LNCaP clone FGC (cell line): ENCODE data around the gene CBR3.

Experiments
- DNase-seq: peaks from one replicate; pipeline ENCODE4 v3.0.0-alpha.2; 2011; ENCODE audit warnings: low read depth
- H3K4me3 ChIP-seq: 2 replicates; pipeline ENCODE4 v1.5.1; 2011; ENCODE audit warnings: mild to moderate bottlenecking, low read depth, low read length, control low read depth
- TF ChIP-seq, protein P1 (sequence below): IDR thresholded peaks from 2 replicates; pipeline ENCODE4 v1.5.1; 2012; ENCODE audit warnings: mild to moderate bottlenecking; ENCODE audit not compliant: control insufficient read depth, insufficient read depth; ENCODE audit errors: extremely low read depth

The CBR3 gene

DNA sequence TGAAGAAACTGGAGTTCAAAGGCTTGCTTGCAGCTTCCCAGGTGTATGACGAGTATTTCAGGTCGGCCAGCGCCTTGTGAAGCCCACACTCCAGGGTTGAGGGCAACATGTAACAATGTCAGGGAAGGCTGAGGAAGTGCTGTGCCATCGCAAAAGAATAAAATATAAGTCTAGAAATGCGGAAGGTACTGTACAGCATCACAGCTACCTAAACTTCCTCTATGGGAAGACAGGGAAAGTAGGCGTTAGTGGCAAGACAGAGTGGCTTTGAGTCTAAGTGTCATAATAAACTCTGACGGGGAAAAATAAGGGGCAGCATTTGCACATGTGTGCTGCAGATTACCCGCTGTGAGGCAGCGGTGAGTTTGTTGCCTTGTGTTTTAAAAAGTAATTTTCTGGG lies 50.6 kb downstream of the CBR3 start:
- no peak for DNase-seq
- TF ChIP-seq, protein P1, sequence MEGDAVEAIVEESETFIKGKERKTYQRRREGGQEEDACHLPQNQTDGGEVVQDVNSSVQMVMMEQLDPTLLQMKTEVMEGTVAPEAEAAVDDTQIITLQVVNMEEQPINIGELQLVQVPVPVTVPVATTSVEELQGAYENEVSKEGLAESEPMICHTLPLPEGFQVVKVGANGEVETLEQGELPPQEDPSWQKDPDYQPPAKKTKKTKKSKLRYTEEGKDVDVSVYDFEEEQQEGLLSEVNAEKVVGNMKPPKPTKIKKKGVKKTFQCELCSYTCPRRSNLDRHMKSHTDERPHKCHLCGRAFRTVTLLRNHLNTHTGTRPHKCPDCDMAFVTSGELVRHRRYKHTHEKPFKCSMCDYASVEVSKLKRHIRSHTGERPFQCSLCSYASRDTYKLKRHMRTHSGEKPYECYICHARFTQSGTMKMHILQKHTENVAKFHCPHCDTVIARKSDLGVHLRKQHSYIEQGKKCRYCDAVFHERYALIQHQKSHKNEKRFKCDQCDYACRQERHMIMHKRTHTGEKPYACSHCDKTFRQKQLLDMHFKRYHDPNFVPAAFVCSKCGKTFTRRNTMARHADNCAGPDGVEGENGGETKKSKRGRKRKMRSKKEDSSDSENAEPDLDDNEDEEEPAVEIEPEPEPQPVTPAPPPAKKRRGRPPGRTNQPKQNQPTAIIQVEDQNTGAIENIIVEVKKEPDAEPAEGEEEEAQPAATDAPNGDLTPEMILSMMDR: no peak
- no peak overlapping the region for H3K4me3 ChIP-seq

DNA sequence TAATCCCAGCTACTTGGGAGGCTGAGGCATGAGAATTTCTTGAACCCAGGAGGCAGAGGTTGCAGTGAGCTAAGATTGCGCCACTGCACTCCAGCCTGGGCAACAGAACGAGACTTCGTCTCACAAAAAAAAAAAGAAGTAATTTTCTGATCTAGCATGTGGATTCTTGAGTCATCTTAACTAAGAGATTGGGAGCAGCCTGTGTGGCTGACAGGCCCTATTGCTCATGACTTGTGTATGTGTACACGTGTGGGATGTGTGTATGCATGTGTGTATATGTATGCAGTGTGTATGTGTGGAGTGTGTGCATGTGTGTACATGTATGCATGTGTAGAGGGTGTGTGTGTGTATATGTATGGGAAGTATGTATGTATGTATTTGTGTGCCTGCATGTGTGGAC lies 51.2 kb downstream of the CBR3 start:
- TF ChIP-seq, protein P1: no peak
- H3K4me3 ChIP-seq: no peak overlapping the region
- no peak for DNase-seq

DNA sequence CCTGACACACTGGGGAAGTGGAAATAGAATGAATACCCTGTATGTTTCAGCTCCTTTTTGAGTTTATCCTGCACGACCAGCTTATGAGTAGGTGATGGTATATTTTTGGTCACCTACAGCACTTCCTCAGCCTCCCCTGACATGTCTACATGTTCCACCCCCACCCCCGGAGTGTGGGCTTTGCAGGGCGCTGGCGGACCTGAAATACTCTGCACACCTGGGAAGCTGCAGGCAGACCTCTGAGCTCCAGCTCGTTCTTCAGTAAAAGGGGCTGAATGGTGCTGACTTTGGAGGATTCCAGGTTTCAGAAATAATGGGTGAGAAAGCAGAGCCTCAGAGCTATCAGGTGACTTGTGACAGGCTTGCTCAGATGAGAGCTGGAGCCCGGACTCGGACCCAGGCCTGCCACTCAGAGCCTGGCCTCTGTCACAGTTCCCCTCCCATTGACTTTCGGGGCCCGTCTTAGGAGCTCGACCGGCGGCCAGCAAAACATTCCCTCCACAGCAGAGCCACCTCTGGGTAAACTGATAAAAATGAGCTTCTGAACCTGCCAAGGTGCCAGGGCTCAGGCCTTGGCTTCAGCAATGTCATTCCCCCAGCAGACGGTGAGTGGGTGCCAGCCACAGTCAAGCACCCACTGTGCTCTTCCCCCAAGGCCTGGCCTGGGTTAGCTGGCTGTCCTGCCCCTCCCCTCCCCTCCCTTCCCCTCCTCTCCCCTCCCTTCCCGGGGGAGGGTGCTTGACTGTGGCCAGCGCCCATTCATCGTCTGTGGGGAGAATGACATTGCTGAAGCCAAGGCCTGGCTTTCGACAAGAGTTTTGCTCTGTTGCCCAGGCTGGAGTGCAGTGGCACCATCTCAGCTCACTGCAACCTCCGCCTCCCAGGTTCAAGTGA lies 51.9 kb downstream of the CBR3 start:
- no peak for DNase-seq
- H3K4me3 ChIP-seq: no peak overlapping the region
- TF ChIP-seq, protein P1: no peak

DNA sequence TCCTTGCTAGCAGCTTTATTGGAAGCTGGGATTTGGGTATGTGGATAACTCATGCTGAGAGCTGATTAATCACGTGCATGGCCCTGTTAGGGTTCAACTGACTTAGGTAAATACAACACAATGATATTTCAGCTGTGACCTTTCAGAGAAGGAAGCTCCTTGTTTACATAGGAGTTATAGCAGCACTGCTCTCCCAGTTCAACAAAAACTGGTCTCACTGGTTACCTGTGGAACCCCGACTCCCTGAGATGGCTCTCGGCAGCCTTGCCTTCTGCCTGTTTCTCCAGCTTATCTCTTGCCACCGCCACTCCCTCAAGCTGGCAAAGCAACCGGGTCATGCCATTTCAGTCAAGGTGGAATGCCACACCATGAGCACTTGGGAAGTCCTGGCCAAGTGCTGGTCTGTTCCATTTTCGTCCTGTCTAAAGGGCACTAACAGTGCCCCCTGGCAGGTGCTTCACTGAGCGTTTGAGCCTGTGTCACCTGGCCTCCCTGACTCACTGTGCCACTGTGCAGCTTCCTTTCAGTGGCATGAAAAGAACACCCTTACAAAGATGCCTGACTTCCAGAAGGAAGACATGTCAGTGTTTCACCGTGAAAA lies 53.3 kb downstream of the CBR3 start:
- TF ChIP-seq, protein P1: peak; percentile 31; the same call in 1 of the 2 replicates
- peak overlapping the region; percentile 32 for H3K4me3 ChIP-seq
- DNase-seq: peak; percentile 99

DNA sequence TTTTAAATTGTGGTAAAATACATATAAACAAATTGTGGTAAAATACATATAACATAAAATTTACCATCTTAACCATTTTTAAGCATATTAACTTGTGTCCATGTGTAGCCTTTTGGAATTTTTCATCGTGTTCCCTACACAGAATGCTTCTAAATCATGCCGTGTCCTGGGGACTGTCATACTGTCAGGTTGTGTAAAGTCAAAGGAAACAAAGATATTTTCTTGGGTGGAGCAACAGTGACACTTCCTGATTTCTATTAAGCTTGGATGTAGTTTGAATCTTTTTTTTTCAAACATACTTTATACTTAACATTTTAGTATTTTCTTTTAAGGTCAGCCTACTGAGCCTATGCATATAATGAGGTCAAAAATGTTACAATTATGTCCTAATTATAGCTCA lies 54.1 kb downstream of the CBR3 start:
- DNase-seq: no peak
- TF ChIP-seq, protein P1: no peak
- H3K4me3 ChIP-seq: no peak overlapping the region

DNA sequence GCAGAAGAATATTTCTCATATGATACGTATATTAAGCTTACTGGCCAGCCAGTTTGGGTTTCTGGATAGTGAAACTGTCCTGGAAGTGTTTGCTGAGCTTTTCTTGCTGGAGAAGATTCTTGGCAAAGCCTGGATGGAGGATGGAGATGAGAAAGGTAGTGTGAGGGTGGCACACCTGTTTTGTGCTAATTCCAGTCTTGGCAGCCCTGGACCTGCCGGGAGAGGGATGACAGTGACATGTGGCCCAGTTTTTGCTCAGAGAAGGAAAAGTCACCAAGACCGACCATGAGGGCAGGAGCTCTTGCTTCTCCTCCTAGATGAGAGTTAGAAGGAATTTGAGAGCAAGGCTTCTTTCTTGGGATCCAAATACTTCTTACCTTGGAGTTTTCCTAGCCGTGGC lies 55.9 kb downstream of the CBR3 start:
- TF ChIP-seq, protein P1: no peak
- no peak for DNase-seq
- H3K4me3 ChIP-seq: no peak overlapping the region
